Measurements from ENCODE around the gene ZNF282. TPM values are rescaled to one million over a fixed set of nuclear protein-coding genes. Genes with fewer than 3 reads are reported as not detected.

Gene ZNF282
- total RNA-seq, result 15.0 TPM
- long read RNA-seq, partial matches to known transcripts, result 0 of 16 reads
- long read RNA-seq, other reads (novel, unspliced or antisense), result 13 of 16 reads

- peak; percentile 91 for DNase-seq
- Histone ChIP-seq H3K36me3 (peaks cover 24% of the 10 kb centered on the region), H3K27ac (replicated peaks) (peak within 1 kb of the TSS; percentile 97), H3K9me3 (replicated peaks) (no peaks in the 10 kb centered on the region), H3K4me1 (peaks cover 29% of the 10 kb centered on the region), H3K27me3 (ENCODE audit: low read depth) (no peaks in the 10 kb centered on the region), H3K4me3 (peak within 1 kb of the TSS; percentile 92)
- peak; percentile 79 for TF ChIP-seq CTCF (IDR thresholded peaks at IDR 0.05; ENCODE audit: borderline replicate concordance)
- intact Hi-C loops (cut with micrococcal nuclease), result no loop called here
Measured at GRCh38 chr7:149195180-149196150, at the start of gene ZNF282. TSS of gene ZNF282 (plus strand) at chr7:149195546. CDS start at chr7:149195590, 44 bp downstream.

GRCh38 chr7:149147072-149147751 is 48.1 kb upstream of the ZNF282 start, which contains the start of gene ZNF398:
TSS of gene ZNF398 (plus strand) at chr7:149147453. CDS start at chr7:149147743, 290 bp downstream.
- Histone ChIP-seq H3K36me3 (no peaks in the 10 kb centered on the region), H3K9me3 (replicated peaks) (no peaks in the 10 kb centered on the region), H3K4me1 (peaks cover 31% of the 10 kb centered on the region), H3K27me3 (ENCODE audit: low read depth) (no peaks in the 10 kb centered on the region), H3K27ac (replicated peaks) (peak within 1 kb of the TSS; percentile 94), H3K4me3 (peak within 1 kb of the TSS; percentile 84)
- peak; percentile 77 for DNase-seq
- peak; percentile 93 for TF ChIP-seq CTCF (IDR thresholded peaks at IDR 0.05; ENCODE audit: borderline replicate concordance)
- intact Hi-C loops (cut with micrococcal nuclease), result no loop called here

- no peaks in the 10 kb centered on the region for H3K36me3 ChIP-seq
- H3K4me1 ChIP-seq, result peaks cover 31% of the 10 kb centered on the region
- TF ChIP-seq CTCF (IDR thresholded peaks at IDR 0.05; ENCODE audit: borderline replicate concordance), result no peak
- no peaks in the 10 kb centered on the region for H3K27me3 ChIP-seq (ENCODE audit: low read depth)
- peak overlapping the region; percentile 94 for H3K27ac ChIP-seq (replicated peaks)
- intact Hi-C loops (cut with micrococcal nuclease), result no loop called here
- H3K4me3 ChIP-seq, result peak overlapping the region; percentile 84
- H3K9me3 ChIP-seq (replicated peaks), result no peaks in the 10 kb centered on the region
- peak; percentile 57 for DNase-seq
Measured at GRCh38 chr7:149147752-149148653, 47.3 kb upstream of the ZNF282 start.

GRCh38 chr7:149150981-149151380 is 44.4 kb upstream of the ZNF282 start:
- TF ChIP-seq CTCF (IDR thresholded peaks at IDR 0.05; ENCODE audit: borderline replicate concordance), result no peak
- intact Hi-C loops (cut with micrococcal nuclease), result no loop called here
- no peak for DNase-seq
- Histone ChIP-seq H3K36me3 (peaks cover 23% of the 10 kb centered on the region), H3K4me1 (peaks cover 39% of the 10 kb centered on the region), H3K9me3 (replicated peaks) (no peaks in the 10 kb centered on the region), H3K27ac (replicated peaks) (no peak overlapping the region), H3K4me3 (no peak overlapping the region), H3K27me3 (ENCODE audit: low read depth) (no peaks in the 10 kb centered on the region)
